ENCODE results near the gene POMT1.
"Not testable (repeated sequence)": the region's sequence is repeated elsewhere in the genome, so short reads cannot be mapped to it uniquely, and the experiment has no call there.

The POMT1 gene

GRCh38 chr9:131525643-131526565 is 23.2 kb downstream of the POMT1 start:
- DNase-seq, result no peak

DNA sequence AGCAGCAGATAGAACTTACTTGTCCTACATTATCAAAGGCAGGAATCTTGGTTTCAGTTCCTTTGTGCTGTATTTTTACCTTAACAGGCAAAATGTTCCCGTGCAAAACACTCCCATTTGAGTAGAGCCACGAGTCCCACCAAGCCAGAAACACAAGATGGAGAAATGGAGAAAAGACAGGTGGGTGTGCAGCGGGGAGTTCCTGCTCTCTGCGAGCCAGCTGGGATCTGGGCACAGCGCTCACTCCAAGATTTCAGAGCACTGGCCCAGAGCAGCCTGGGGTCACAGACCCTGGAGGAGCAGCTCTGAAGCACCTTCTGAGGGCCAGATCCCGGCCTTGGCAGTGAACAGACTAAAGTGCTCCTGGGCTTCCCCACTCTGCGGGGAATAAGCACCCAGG is 25.5 kb downstream of the POMT1 start:
- no peak for DNase-seq

- no peak for DNase-seq
These were observed 26.3 kb downstream of the POMT1 start for GRCh38 chr9:131528886-131529505.

DNA sequence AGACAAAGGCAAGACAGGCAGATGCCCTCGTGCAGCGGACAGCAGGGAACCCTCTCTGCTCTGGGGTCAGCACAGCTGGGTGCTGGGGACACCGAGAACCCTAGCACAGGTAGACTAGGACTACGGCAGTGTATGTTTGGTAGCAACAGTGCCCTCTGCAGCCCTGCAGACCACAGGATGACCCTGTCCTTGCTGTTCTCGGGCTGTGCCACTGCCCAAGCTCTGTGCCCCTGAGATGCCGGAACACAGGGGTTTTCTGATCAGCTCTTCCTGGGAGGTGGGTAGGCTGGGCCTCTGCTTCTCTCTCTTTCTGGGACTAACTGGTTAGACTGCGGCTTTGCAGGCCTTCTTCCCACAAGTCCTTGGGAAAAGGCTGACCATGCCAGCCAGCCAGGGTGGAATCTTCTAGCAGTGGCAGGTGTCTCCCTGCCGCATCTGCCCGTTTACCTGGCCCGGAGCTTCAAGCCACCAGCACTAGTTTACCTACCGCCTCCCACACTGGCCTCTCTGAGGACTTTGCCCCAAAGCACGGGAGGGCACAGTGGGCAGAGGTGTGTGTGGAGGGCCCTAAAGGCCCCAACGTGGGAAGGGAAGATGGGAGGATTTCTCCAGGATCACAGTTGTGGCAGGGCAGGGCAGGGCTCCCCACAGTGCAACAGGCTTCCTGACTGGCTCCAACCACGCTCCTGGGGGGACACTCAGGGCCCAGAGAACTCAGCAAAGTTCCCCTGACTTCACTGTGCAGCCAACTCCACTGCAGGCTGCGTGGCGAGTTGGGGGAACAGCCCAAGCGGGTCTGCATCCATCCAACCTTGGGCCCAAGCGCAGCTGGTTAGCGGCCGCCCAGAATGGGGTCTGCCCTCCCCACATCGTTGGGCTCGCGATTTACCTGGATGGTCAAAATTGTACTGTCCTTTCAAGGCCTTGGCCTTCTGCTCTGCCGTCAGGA is 27.2 kb downstream of the POMT1 start:
- no peak for DNase-seq

- DNase-seq, result no peak
These were observed 27.8 kb downstream of the POMT1 start for GRCh38 chr9:131530546-131530919.

GRCh38 chr9:131530920-131531832 is 28.5 kb downstream of the POMT1 start, which contains the start of gene UCK1:
TSS of gene UCK1 (minus strand) at chr9:131531263. CDS start at chr9:131531174, 89 bp downstream.
- peak; percentile 24 for DNase-seq

DNA sequence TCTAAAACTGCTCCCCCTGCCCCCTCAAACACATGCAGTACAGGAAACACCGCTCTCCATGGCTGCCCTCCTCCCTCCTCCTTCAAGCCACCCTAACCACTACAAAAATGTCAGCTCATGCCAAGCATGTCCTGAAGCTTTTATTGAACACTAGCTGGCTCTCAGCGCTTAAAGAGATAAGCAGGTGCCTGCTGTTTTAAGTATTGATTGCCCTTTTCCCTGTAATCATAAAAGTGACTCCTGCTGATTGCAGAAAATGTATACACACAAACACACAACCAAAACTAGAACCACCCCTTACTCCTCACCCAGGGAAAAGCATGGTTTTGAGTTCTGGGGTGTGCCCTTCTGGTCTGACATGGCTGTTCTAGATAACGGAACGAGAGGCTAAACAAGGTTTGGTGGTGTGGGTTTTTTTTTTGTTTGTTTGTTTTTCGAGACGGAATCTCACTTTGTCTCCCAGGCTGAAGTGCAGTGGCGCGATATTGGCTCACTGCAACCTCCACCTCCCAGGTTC is 32.1 kb downstream of the POMT1 start:
- DNase-seq, result no peak

DNA sequence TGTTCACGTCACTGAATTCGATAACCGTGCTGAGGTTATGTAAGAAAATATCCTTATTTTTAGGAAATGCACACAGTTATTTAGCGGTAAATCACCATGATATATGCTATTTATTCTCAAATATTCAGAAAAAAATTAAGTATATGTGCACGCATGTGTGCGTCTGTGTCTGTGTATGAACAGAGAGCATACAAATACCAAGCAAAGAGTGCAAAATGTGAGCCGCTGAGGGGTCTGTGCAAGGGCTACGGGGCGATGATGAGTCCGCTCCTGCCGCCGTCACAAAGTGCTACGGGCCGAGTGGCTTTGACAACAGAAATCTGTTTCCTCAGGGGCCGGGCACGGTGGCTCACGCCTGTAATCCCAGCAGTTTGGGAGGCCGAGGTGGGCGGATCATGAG is 35.2 kb downstream of the POMT1 start:
- DNase-seq, result no peak

GRCh38 chr9:131539223-131539923 is 36.7 kb downstream of the POMT1 start:
- no peak for DNase-seq

- no peak for DNase-seq
These were observed 40.4 kb downstream of the POMT1 start for GRCh38 chr9:131543141-131543540.

GRCh38 chr9:131545003-131545785 is 42.5 kb downstream of the POMT1 start, which contains the start of gene PRRT1B:
TSS of gene PRRT1B (plus strand) at chr9:131545523. CDS start at chr9:131545616, 93 bp downstream.
- DNase-seq, result peak; percentile 39

GRCh38 chr9:131545786-131546335 is 43.1 kb downstream of the POMT1 start:
- DNase-seq, result no peak

- DNase-seq, result peak; percentile 17
These were observed 43.8 kb downstream of the POMT1 start for GRCh38 chr9:131546336-131547084.

- not testable (repeated sequence) for DNase-seq
These were observed 46.5 kb downstream of the POMT1 start for GRCh38 chr9:131549186-131549585.

DNA sequence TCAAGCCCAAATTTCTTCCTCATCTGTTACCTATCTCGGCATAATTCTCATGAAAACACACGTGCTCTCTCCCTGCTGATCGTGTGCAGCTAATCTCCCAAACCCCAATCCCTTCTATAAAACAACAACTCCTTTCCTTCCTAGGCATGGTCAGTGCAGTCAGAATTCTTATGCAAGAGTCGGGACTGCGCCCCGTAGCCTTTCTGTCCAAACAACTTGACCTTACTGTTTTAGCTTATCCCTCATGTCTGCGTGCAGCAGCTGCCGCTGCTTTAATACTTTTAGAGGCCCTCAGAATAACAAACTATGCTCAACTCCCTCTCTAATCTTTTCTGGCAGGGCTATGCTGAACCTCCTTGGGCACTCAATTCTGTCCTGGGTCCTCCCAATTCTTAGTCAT is 47.7 kb downstream of the POMT1 start:
- DNase-seq, result not testable (repeated sequence)

DNA sequence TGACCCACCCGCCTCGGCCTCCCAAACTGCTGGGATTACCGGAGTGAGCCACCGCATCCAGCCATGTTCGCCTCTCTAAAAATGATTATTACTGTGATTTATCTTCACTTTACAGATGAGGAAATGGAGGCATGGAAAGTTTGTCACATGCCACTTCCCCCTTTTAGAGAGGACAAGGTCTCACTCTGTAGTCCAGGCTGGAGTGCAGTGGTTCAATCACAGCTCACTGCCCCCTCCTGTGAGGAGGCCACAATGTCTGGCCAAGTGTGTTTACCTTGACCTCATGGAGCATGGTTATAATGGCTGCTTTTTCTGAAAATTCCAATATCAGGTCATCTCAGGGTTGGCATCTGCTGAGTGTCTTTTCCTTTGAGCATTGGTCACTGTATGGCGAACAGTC is 49.3 kb downstream of the POMT1 start:
- DNase-seq, result no peak

- DNase-seq, result no peak
These were observed 51.5 kb downstream of the POMT1 start for GRCh38 chr9:131554087-131554842.

- DNase-seq, result no peak
These were observed 52.2 kb downstream of the POMT1 start for GRCh38 chr9:131554843-131555351.

Data from NCI-H748 treated with DMSO at 0.1 percent for 48 hours (cell line).